Measurements from ENCODE around the gene GLI2.

Gene GLI2

GRCh38 chr2:120738786-120739437, 3.2 kb downstream of the GLI2 start:
- DNase-seq: peak; percentile 42

- DNase-seq: no peak
These were observed 3.9 kb downstream of the GLI2 start for GRCh38 chr2:120739438-120740090.

- DNase-seq: no peak
These were observed 4.7 kb downstream of the GLI2 start for GRCh38 chr2:120740375-120740764.

- DNase-seq: no peak
These were observed 5.3 kb downstream of the GLI2 start for GRCh38 chr2:120740765-120741524.

- DNase-seq: no peak
These were observed 6.2 kb downstream of the GLI2 start for GRCh38 chr2:120741571-120742561.

- no peak for DNase-seq
These were observed 8.0 kb downstream of the GLI2 start for GRCh38 chr2:120743657-120744056.

GRCh38 chr2:120744817-120745216, 9.1 kb downstream of the GLI2 start:
- DNase-seq: no peak

GRCh38 chr2:120745420-120746111, 9.9 kb downstream of the GLI2 start:
- DNase-seq: no peak

- no peak for DNase-seq
These were observed 10.5 kb downstream of the GLI2 start for GRCh38 chr2:120746144-120746543.

GRCh38 chr2:120747281-120747680, 11.6 kb downstream of the GLI2 start:
- no peak for DNase-seq

- DNase-seq: no peak
These were observed 12.0 kb downstream of the GLI2 start for GRCh38 chr2:120747706-120748105.

- DNase-seq: no peak
These were observed 12.6 kb downstream of the GLI2 start for GRCh38 chr2:120748310-120748709.

- DNase-seq: no peak
These were observed 13.1 kb downstream of the GLI2 start for GRCh38 chr2:120748741-120749140.

GRCh38 chr2:120749506-120750431, 14.1 kb downstream of the GLI2 start:
- no peak for DNase-seq

GRCh38 chr2:120750488-120751210, 15.0 kb downstream of the GLI2 start:
- peak; percentile 57 for DNase-seq

- no peak for DNase-seq
These were observed 15.9 kb downstream of the GLI2 start for GRCh38 chr2:120751553-120751952.

- no peak for DNase-seq
These were observed 18.6 kb downstream of the GLI2 start for GRCh38 chr2:120754067-120754960.

- DNase-seq: peak; percentile 48
These were observed 22.8 kb downstream of the GLI2 start for GRCh38 chr2:120758181-120759144.
